PFSK-1 (cell line): ENCODE data around the gene POU6F2. TPM values are rescaled to one million over a fixed set of nuclear protein-coding genes. Genes with fewer than 3 reads are reported as not detected.

Source experiments
- FOXP2 ChIP-seq: optimal IDR thresholded peaks from 2 replicates; pipeline ENCODE3; 2011; ENCODE audit warnings: borderline replicate concordance, control low read depth, inconsistent platforms; ENCODE audit not compliant: insufficient read depth; ENCODE audit errors: extremely low read length, extremely low read depth
- POLR2AphosphoS5 ChIP-seq: IDR thresholded peaks from 2 replicates; pipeline ENCODE4 v1.6.1; 2012; ENCODE audit warnings: low read depth, mild to moderate bottlenecking, control low read depth, low read length, moderate library complexity
- SIN3A ChIP-seq: IDR thresholded peaks from 2 replicates; pipeline ENCODE4 v1.6.1; 2012; ENCODE audit warnings: mild to moderate bottlenecking, low read length, moderate library complexity, borderline replicate concordance; ENCODE audit not compliant: insufficient read depth
- TAF1 ChIP-seq: IDR thresholded peaks from 2 replicates; pipeline ENCODE4 v1.6.1; 2012; ENCODE audit warnings: low read length, control low read depth, borderline replicate concordance; ENCODE audit not compliant: insufficient read depth
- polyA plus RNA-seq: library from polyadenylated mRNA; unstranded; fragments of >200 nt; gene quantifications from one replicate; pipeline ENCODE4 v1.2.1, GENCODE V29; 2012; ENCODE audit warnings: low read depth, missing spikeins; ENCODE audit not compliant: insufficient read length
- TF ChIP-seq, protein P1 (sequence below), 2 experiments: IDR thresholded peaks; 2 replicates each; pipeline versions ENCODE4 v1.6.1 to v1.8.0; 2011 to 2012; ENCODE audit warnings: low read depth in 2 of 2, low read length in 2 of 2, control low read depth in 1 of 2, inconsistent platforms in 1 of 2, mild to moderate bottlenecking in 1 of 2, moderate library complexity in 1 of 2; ENCODE audit not compliant: insufficient read depth in 1 of 2

The POU6F2 gene, protein sequence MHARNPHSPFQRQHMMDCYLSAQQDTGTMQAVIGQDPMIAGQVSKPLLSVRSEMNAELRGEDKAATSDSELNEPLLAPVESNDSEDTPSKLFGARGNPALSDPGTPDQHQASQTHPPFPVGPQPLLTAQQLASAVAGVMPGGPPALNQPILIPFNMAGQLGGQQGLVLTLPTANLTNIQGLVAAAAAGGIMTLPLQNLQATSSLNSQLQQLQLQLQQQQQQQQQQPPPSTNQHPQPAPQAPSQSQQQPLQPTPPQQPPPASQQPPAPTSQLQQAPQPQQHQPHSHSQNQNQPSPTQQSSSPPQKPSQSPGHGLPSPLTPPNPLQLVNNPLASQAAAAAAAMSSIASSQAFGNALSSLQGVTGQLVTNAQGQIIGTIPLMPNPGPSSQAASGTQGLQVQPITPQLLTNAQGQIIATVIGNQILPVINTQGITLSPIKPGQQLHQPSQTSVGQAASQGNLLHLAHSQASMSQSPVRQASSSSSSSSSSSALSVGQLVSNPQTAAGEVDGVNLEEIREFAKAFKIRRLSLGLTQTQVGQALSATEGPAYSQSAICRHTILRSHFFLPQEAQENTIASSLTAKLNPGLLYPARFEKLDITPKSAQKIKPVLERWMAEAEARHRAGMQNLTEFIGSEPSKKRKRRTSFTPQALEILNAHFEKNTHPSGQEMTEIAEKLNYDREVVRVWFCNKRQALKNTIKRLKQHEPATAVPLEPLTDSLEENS
- polyA plus RNA-seq, result 1.4 TPM

DNA sequence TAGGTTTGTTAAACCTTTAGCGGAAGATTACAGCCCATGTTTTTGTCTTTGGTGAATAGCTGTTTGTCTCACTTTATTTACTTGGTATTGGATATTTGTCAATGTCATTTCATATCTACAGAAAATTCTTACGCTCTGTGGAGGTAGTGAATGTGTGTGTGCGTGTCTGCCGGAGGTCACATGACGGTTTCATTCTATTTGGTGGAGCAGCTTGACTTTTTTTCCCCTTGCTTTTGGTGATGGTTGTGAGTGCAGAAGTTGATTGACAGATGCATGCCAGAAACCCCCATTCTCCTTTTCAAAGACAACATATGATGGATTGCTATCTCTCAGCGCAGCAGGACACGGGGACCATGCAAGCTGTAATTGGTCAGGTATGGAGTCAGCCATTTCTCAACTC is at the start of gene POU6F2:
Gene POU6F2, plus strand, starts transcription at position 225 of the 400 bp plus-strand sequence. Its CDS starts 45 bp downstream, at position 270.
- TF ChIP-seq TAF1 (no peak), SIN3A (no peak), POLR2AphosphoS5 (no peak), FOXP2 (no peak)
- TF ChIP-seq, protein P1, sequence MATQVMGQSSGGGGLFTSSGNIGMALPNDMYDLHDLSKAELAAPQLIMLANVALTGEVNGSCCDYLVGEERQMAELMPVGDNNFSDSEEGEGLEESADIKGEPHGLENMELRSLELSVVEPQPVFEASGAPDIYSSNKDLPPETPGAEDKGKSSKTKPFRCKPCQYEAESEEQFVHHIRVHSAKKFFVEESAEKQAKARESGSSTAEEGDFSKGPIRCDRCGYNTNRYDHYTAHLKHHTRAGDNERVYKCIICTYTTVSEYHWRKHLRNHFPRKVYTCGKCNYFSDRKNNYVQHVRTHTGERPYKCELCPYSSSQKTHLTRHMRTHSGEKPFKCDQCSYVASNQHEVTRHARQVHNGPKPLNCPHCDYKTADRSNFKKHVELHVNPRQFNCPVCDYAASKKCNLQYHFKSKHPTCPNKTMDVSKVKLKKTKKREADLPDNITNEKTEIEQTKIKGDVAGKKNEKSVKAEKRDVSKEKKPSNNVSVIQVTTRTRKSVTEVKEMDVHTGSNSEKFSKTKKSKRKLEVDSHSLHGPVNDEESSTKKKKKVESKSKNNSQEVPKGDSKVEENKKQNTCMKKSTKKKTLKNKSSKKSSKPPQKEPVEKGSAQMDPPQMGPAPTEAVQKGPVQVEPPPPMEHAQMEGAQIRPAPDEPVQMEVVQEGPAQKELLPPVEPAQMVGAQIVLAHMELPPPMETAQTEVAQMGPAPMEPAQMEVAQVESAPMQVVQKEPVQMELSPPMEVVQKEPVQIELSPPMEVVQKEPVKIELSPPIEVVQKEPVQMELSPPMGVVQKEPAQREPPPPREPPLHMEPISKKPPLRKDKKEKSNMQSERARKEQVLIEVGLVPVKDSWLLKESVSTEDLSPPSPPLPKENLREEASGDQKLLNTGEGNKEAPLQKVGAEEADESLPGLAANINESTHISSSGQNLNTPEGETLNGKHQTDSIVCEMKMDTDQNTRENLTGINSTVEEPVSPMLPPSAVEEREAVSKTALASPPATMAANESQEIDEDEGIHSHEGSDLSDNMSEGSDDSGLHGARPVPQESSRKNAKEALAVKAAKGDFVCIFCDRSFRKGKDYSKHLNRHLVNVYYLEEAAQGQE (IDR thresholded peaks at IDR 0.05; ENCODE audit: insufficient read depth in 1 of 2, low read depth in 2 of 2, low read length in 2 of 2), result no peak

DNA sequence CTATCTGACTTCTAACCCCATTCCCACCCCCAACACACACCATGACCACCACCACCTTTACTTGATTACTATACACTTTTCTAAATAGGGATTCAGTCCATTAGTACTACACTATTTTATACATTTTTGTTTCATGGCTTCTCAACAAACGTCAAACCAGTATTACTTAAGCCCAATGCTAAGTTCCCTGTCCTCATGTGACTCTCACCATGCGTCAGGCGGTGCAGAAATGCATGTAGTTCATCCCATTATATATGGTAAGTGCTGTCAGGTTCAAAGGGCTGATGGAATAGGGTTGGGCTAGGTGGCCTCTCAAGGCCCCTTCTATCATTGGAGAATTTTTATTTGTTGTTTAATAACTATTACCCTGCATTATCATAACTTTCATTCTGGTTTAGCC is 49.2 kb upstream of the POU6F2 start:
- TF ChIP-seq FOXP2, result no peak
- no peak for TF ChIP-seq SIN3A
- no peak for TF ChIP-seq TAF1
- TF ChIP-seq, protein P1 (IDR thresholded peaks at IDR 0.05; ENCODE audit: insufficient read depth in 1 of 2, low read depth in 2 of 2, low read length in 2 of 2), result no peak
- no peak for TF ChIP-seq POLR2AphosphoS5

DNA sequence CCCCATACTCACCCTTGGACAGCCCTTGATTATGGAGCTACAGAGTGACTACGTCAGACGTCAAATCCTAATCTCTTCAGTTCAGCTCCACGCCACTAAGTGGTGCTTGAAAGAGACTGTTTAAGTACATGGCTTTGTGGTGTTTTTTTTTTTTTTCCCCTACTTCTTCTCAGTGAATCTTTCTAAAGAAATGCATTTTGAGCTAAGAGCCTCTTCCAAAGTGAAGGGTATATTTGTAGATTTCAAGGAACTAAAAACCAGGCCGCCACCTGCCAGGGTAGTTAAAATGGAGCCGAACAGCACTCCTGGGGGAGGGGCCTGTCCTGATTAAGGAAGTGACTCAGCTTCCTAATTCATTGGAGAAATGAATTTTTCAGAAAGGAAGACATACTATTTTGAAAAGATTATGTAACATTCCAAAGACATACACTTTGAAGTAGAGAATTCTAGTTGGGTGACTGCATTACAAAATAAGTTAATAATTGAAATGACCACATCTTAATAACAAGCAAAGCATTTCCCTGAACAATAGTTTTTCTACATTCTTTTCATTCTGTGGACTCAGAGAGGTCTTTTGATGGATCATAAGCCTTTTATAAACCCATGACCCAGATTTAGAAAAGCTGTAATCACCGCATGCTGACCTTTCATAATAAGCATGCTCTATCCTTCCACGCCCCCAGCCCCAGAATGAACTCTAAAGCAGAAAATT is 48.1 kb upstream of the POU6F2 start:
- no peak for TF ChIP-seq FOXP2
- no peak for TF ChIP-seq TAF1
- TF ChIP-seq SIN3A, result no peak
- TF ChIP-seq, protein P1 (IDR thresholded peaks at IDR 0.05; ENCODE audit: insufficient read depth in 1 of 2, low read depth in 2 of 2, low read length in 2 of 2), result no peak
- no peak for TF ChIP-seq POLR2AphosphoS5

DNA sequence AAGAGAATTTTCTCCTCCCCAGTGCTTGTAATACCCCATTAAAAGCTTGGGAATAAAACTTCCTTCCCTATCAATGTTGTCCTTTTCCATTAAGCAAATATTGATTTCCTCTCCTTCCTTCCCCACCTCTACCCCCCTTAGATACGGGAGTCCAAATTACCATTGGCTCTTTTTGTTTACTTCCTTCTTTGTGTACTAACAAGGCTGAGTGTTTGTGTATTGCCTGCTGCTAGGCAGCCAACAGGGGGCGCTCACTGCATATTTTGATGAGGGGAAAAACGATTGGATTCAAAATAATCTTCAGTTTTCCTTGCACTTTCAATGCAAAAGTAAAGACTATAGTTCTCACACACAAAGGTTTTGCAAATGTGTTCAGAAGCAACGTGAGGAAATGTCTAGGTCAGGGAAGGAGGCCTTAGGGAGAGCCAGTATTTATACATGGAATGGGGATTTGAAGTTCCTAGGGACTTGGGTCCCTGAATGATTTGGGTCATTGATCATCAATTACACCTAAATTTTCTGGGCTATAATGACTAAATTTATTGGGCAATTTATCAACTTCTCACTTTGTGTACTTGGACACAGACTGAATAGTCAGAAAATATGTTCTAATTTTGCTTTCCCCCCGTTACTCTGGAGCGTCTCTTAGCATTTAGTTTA is 45.1 kb upstream of the POU6F2 start:
- TF ChIP-seq SIN3A (no peak), FOXP2 (peak; percentile 99)

DNA sequence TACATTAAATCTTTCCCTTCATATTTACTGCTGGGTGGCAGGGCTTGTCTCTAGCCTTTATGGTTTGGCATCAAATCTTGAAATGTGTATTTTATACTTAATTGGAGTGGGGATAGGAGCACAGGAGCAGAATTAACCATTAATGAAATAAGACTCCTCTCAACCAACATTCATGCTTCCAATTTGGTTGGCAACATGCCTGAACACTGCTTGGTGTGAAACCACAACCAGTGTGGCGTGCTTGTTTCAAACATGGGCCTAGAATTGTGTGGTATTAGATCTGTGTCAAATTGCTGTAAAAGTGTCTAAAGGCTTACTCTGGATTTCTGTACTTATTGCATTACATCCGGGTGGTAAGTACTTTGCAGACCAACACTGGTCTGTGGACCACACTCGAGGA is 43.7 kb upstream of the POU6F2 start:
- TF ChIP-seq TAF1 (no peak), SIN3A (no peak), FOXP2 (no peak), POLR2AphosphoS5 (no peak)
